Adipocyte (in vitro differentiated cells): Measurements from ENCODE around the gene ZNF853.
"Not testable (repeated sequence)": the region's sequence is repeated elsewhere in the genome, so short reads cannot be mapped to it uniquely, and the experiment has no call there.

Experiments
- DNase-seq: peaks from one replicate; pipeline ENCODE4 v3.0.0-alpha.2; 2015; ENCODE audit warnings: low read depth
- H3K27me3 ChIP-seq: replicated peaks from 2 replicates; pipeline ENCODE4 v1.7.0; 2013; ENCODE audit warnings: mild to moderate bottlenecking, low read length, moderate library complexity; ENCODE audit not compliant: control insufficient read depth, insufficient read depth
- H3K36me3 ChIP-seq: 2 replicates; pipeline ENCODE4 v1.7.0; 2013; ENCODE audit warnings: low read length, mild to moderate bottlenecking, moderate library complexity; ENCODE audit not compliant: control insufficient read depth, insufficient read depth, severe bottlenecking
- H3K4me1 ChIP-seq: 2 replicates; pipeline ENCODE4 v1.7.0; 2013; ENCODE audit warnings: mild to moderate bottlenecking, low read length, moderate library complexity; ENCODE audit not compliant: control insufficient read depth, insufficient read depth
- H3K4me3 ChIP-seq: 2 replicates; pipeline ENCODE4 v1.7.0; 2013; ENCODE audit warnings: mild to moderate bottlenecking, low read length, moderate library complexity
- H3K9ac ChIP-seq: 2 replicates; pipeline ENCODE4 v1.7.0; 2013; ENCODE audit warnings: mild to moderate bottlenecking, low read length, moderate library complexity
- H3K9me3 ChIP-seq: 2 replicates; pipeline ENCODE4 v1.7.0; 2013; ENCODE audit warnings: mild to moderate bottlenecking, low read length, moderate library complexity; ENCODE audit not compliant: control insufficient read depth

ZNF853 gene

DNA sequence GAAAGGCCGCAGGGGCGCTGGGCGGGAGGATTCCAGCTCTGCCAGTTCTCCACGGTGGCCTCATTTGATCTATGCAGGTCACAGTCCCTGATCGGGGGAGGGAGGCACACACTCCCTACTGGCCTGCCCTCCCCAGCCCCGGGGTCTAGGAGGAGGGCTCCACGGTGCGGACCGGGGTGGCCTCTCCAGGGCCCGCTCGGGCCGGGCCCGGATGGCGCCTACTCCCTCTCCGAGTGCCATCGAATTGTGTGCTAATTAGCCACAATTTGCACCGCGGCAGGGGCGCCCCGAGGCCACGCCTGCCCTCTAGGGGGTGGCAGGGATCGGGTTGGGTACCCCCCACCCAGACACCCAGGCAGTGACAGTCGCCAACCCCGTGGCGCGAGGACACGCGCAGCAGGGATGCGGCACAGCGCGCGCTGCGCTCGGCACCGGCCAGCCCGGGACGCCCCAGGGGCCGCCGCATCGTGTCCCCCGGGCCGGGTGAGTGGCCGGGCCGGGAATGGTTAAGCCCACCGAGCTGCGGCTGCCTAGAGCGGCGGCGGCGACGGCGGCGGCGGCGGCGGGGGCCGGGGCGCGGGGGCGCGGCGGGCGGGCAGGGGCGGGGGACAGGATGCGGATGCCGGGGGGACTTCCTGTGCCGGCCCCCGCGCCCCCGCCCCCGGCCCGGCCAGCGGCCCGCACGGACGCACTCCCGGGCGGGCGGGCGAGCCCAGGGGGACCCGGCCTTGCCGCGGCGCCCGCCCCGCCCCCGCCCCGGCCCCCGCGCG is at the start of gene ZNF853:
Gene ZNF853, plus strand, starts transcription at position 658 of the 770 bp plus-strand sequence. CDS start 565 bp downstream, outside the sequence.
- Histone ChIP-seq H3K4me3 (no peak within 1 kb of the TSS), H3K9me3 (no peaks in the 10 kb centered on the region), H3K9ac (no peak within 1 kb of the TSS), H3K36me3 (no peaks in the 10 kb centered on the region), H3K4me1 (no peaks in the 10 kb centered on the region), H3K27me3 (peaks cover 39% of the 10 kb centered on the region)
- DNase-seq: peak; percentile 54

DNA sequence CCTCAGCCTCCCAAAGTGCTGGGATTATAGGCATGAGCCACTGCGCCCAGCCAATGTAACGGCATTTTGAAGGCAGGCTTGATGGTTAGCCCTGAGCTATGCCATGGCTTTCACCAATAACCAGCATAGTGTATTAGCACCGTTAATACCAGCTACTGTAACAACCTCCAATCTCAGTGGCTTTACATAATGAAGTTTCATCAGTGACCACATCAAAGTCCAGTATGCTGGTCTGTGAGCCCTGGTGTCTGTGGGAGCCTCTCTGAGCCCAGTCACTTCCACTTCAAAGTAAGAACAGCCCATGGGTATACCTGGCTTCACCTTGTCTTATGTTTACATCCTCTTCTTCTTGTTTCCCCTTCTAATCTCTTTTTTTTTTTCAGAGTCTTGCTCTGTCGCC is 49.8 kb upstream of the ZNF853 start:
- Histone ChIP-seq H3K9me3 (no peaks in the 10 kb centered on the region), H3K4me3 (no peak overlapping the region), H3K4me1 (no peaks in the 10 kb centered on the region), H3K9ac (no peak overlapping the region), H3K27me3 (peaks cover 3% of the 10 kb centered on the region), H3K36me3 (no peaks in the 10 kb centered on the region)
- DNase-seq: no peak

DNA sequence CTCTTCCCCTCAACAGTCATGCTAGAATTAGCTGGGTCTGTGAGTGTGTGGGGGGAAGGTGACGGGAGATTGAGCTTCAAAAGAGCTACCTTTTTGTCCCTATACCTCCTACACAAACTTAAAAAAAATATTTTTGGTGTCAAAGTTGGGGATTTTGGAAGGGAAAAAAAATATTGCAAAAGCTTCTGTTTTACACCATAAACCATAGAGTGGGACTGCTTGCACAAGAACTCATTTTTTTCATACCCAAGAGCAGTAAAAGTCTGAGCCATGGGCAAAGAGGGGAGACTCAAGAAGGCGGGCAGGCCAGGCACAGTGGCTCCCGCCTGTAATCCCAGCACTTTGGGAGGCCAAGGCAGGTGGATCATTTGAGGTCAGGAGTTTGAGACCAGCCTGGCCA is 47.5 kb upstream of the ZNF853 start:
- Histone ChIP-seq H3K4me1 (no peaks in the 10 kb centered on the region), H3K9me3 (no peaks in the 10 kb centered on the region), H3K4me3 (no peak overlapping the region), H3K9ac (no peak overlapping the region), H3K27me3 (peaks cover 3% of the 10 kb centered on the region), H3K36me3 (no peaks in the 10 kb centered on the region)
- DNase-seq: no peak

DNA sequence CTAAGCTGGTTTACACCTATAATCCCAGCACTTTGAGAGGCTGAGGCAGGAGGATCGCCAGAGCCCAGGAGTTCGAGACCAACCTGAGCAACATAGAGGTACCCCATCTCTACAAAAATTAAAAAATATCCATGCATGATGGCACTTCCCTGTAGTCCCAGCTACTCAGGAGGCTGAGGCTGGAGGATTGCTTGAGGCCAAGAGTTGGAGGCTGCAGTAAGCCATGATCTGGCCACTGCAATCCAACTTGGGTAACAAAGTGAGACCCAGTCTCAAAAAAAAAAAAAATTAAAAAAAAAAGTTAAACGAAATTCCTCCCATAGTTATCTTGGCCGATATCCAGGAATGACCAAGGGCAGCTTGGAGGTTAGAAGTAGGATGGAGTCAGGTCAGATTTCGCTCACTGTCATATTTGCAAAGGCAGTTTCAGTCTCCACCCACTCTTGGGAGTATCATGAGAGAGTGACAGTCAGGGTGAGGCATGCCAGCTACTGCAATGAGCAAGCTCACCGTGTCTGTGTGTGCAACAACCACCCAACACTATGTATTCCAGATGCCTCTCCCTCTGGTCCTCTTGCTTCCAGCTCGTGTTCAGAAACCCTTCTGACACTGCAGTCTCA is 44.1 kb upstream of the ZNF853 start:
- no peaks in the 10 kb centered on the region for H3K36me3 ChIP-seq
- no peak for DNase-seq
- H3K9ac ChIP-seq: no peak overlapping the region
- peaks cover under 1% of the 10 kb centered on the region for H3K27me3 ChIP-seq
- H3K9me3 ChIP-seq: no peaks in the 10 kb centered on the region
- H3K4me1 ChIP-seq: no peaks in the 10 kb centered on the region
- no peak overlapping the region for H3K4me3 ChIP-seq

DNA sequence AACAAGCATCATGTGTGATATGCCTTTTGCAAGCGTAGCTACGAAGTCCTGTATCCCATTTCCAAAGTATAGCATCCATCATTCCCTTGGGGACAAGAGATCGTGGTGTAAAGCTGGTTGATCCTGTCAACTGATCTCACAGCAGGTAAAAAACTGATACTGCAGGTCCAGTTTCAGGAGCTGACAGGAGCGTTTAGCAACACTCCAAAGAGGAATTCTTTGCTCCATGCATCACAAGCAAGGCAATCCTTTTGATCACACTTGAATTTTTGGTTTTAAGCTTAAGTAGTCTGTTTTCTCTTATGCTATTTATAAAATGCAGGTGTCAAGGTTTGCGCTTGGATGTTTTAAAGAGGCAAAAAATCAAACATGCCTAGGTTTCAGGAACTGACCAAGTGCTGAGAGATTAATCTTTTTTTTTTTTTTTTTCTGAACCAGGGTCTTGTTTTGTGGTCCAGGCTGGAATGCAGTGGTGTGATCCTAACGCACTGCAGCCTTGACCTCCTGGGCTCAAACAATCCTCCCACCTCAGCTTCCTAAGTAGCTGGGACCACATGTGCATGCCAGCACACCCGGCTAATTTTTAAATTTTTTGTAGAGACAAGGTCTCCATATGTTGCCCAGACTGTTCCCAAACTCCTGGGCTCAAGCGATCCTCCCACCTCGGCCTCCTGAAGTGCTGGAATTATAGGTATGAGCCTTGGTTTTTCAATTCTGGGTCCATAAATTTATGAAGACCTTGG is 40.0 kb upstream of the ZNF853 start:
- no peak for DNase-seq
- H3K36me3 ChIP-seq: peaks cover 3% of the 10 kb centered on the region
- H3K4me3 ChIP-seq: no peak overlapping the region
- peaks cover 3% of the 10 kb centered on the region for H3K4me1 ChIP-seq
- no peaks in the 10 kb centered on the region for H3K9me3 ChIP-seq
- H3K27me3 ChIP-seq: no peaks in the 10 kb centered on the region
- no peak overlapping the region for H3K9ac ChIP-seq

DNA sequence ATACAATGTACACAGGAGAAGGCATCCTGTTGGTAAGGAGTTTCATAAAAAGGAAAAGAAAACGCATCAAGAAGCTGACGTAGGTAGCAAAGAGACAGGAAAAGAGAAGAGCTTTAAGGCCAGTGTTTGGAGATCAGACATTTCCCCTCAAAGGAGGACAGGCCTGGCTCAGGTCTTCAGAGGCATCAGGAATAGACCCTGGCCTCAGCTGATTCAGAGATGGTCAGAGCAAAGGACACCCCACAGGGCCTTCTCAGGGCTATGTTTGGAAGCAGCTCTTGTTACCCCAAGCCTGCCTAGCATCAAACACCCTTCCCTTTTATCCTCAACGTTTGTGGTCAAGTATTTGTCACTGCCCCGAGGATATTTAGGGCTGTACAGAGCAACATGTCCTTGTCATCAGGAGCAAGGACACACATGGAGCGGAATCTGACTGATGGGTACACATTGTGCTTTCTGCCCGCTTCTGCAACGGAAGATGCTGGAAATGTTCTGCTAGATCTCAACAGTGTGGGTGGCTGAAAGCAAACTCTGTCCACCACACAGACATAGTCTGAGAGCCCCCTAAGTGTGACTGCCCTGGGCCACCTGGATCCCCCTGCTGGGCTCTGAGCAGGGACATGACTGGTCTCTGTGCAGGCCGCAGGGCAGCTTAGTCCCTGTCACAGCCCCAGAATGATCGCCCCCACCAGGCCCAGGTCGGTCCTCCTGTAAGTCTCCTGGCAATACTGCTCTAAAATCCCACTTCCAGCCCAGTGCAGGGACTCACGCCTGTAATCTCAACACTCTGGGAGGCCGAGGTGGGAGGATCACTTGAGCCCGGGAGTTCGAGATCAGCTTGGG is 39.2 kb upstream of the ZNF853 start:
- DNase-seq: no peak
- peaks cover 11% of the 10 kb centered on the region for H3K36me3 ChIP-seq
- H3K9ac ChIP-seq: peak overlapping the region; percentile 95
- no peaks in the 10 kb centered on the region for H3K27me3 ChIP-seq
- H3K4me3 ChIP-seq: peak overlapping the region; percentile 87
- no peaks in the 10 kb centered on the region for H3K9me3 ChIP-seq
- H3K4me1 ChIP-seq: peaks cover 3% of the 10 kb centered on the region

DNA sequence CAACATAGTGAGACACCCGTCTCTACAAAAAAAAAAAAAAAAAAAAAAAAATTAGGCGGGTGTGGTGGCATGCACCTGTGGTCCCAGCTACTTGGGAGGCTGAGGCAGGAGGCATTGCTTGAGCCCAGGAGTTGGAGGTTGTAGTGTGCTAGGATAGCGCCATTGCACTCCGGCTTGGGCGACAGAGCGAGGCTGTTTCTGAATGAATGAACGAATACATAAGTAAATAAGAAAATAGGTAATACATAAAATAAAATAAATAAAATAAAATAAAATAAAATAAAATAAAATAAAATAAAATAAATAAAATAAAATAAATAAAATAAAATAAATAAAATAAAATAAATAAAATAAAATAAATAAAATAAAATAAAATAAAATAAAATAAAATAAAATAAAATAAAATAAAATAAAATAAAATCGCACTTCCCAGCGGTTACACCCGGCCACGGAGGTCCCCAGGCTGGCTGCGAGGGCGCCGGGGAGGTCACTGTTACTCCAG is 38.5 kb upstream of the ZNF853 start:
- peak overlapping the region; percentile 87 for H3K4me3 ChIP-seq

DNA sequence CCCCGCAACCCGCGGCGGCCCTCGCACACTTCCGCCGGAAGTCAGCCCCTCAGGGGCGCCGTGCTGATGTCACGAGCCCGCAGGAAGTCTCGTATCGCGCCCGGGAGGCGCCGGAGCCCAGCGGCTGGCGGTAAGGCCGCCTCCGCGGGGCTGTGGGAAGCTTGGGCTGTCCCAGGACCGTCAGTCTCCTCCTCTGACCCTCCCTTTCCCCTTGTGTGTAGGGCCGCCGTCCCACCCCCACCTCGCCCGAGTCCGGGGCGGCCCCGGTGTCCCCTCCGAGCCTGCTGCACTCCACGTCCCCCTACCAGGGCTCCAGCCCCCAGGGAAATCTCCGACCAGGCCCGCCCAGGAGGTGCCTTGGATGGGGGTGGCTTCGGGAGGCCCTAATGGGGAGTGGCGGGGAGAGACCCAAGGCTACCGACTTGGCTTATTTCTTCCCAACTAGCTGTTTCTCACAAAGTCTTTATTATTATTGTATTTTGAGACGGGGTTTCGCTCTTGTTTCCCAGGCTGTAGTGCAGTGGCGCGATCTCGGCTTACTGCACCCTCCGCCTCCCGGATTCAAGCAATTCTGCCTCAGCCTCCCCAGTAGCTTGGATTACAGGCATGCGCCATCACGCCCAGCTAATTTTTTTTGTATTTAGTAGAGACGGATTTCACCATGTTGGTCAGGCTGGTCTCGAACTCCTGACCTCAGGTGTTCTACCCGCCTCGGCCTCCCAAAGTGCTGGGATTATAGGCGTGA is 37.9 kb upstream of the ZNF853 start, which contains the start of gene ZDHHC4:
Gene ZDHHC4, plus strand, starts transcription at position 86 of the 745 bp plus-strand sequence. CDS start 3,108 bp downstream, outside the sequence.
- Histone ChIP-seq H3K9me3 (no peaks in the 10 kb centered on the region), H3K27me3 (no peaks in the 10 kb centered on the region), H3K4me1 (peaks cover 3% of the 10 kb centered on the region), H3K9ac (peak within 1 kb of the TSS; percentile 95), H3K4me3 (peak within 1 kb of the TSS; percentile 87), H3K36me3 (peaks cover 24% of the 10 kb centered on the region)
- peak; percentile 94 for DNase-seq

More for the DNA sequence above, 38.5 kb upstream of the ZNF853 start:
- DNase-seq: peak; percentile 18
- H3K36me3 ChIP-seq: peaks cover 18% of the 10 kb centered on the region
- H3K4me1 ChIP-seq, H3K9me3 ChIP-seq, H3K27me3 ChIP-seq: not testable (repeated sequence)
- peak overlapping the region; percentile 95 for H3K9ac ChIP-seq

DNA sequence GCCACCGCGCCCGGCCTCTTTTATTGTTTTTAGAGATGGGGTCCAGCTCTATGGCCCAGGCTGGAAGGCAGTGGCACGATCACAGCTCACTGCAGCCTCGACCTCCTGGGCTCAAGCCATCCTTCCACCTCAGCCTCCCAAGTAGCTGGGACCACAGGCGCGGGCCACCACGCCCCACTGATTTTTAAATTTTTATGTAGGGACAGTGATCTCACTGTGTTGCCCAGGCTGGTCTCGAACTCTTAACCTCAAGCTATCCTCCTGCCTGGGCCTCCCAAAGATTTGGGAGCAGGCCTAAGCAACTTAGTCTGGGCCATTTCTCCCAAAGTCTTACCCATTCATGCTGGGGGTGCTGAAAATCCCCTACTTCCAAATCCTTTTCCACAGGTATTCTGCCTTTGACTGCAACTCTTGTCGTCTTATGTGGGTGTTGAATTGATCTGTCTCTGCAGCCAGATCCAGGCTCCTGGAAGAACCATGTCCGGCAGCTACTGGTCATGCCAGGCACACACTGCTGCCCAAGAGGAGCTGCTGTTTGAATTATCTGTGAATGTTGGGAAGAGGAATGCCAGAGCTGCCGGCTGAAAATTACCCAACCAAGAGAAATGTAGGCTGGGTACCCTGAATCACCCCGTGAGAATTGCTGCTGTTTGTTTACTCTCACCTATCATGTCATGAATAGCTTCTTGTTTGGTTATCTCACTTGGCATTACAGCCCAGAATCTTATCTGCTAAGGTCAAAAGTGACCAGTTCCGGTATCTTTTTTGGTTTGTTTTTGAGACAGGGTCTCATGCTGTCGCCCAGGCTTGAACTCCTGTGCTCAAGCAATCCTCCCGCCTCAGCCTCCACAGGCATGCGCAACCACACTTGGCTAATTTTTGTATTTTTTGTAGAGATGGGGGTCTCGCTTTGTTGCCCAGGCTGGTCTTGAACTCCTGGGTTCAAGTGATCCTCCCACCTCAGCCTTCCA is 37.0 kb upstream of the ZNF853 start:
- DNase-seq: no peak
- peak overlapping the region; percentile 95 for H3K9ac ChIP-seq
- no peaks in the 10 kb centered on the region for H3K9me3 ChIP-seq
- no peaks in the 10 kb centered on the region for H3K27me3 ChIP-seq
- H3K4me1 ChIP-seq: peaks cover 3% of the 10 kb centered on the region
- H3K36me3 ChIP-seq: peaks cover 33% of the 10 kb centered on the region
- H3K4me3 ChIP-seq: peak overlapping the region; percentile 87
